OCI-LY7 (cell line): ENCODE data around the gene NHLH2. TPM values are rescaled to one million over a fixed set of nuclear protein-coding genes. Genes with fewer than 3 reads are reported as not detected.
A peak's percentile ranks its signal among the peaks of the same experiment; 100 is the strongest.

Experiments
- BruUV-seq: library from RNA; stranded (reverse); fragments of 400-500 nt; replicated peaks from 2 replicates; lab custom pipeline; 2021; lab: Mats Ljungman, UMichigan
- CTCF ChIA-PET: fragments of 300-600 bp; sonication (Branson Sonifier 250); formaldehyde crosslinking; loops from one replicate; lab custom pipeline; 2022; ENCODE audit warnings: antibody characterized with exemption; ENCODE audit not compliant: unreplicated experiment; lab: Charles Lee
- POLR2A ChIA-PET: fragments of 300-600 bp; sonication (Branson Sonifier 250); formaldehyde crosslinking; loops from one replicate; lab custom pipeline; 2022; ENCODE audit warnings: antibody characterized with exemption; lab: Charles Lee
- DNase-seq: peaks from one replicate; pipeline ENCODE4 v3.0.0-alpha.2; 2015; ENCODE audit warnings: low spot score
- H2AFZ ChIP-seq: fragments of 200-600 bp; sonication (generic), shearing (Covaris generic); 2 replicates; pipeline ENCODE4 v1.6.1; 2014; ENCODE audit warnings: mild to moderate bottlenecking, antibody characterized with exemption, low read length, moderate library complexity
- H3K27ac ChIP-seq: fragments of 200-600 bp; sonication (generic); 2 replicates; pipeline ENCODE4 v1.5.1; 2014; ENCODE audit warnings: mixed run types, low read depth, mild to moderate bottlenecking, moderate library complexity, low read length, inconsistent platforms; ENCODE audit not compliant: poor library complexity, severe bottlenecking
- H3K36me3 ChIP-seq: fragments of 200-600 bp; sonication (generic); 2 replicates; pipeline ENCODE4 v1.6.1; 2014; ENCODE audit warnings: mild to moderate bottlenecking, antibody characterized with exemption, low read length, moderate library complexity, mixed read lengths; ENCODE audit not compliant: insufficient read depth
- H3K4me1 ChIP-seq: fragments of 200-600 bp; sonication (generic); 2 replicates; pipeline ENCODE4 v1.5.1; 2014; ENCODE audit warnings: mild to moderate bottlenecking, low read length; ENCODE audit not compliant: insufficient read depth, poor library complexity, severe bottlenecking
- H3K4me2 ChIP-seq: fragments of 200-600 bp; sonication (generic); 2 replicates; pipeline ENCODE4 v1.6.1; 2014; ENCODE audit warnings: mild to moderate bottlenecking, low read length
- H3K4me3 ChIP-seq: fragments of 200-600 bp; sonication (generic); 2 replicates; pipeline ENCODE4 v1.5.1; 2014; ENCODE audit warnings: mild to moderate bottlenecking, low read depth, low read length; ENCODE audit not compliant: poor library complexity, severe bottlenecking
- H3K79me2 ChIP-seq: fragments of 200-600 bp; sonication (generic); 2 replicates; pipeline ENCODE4 v1.6.1; 2016; ENCODE audit warnings: low read depth, mild to moderate bottlenecking, low read length, moderate library complexity, mixed read lengths; ENCODE audit not compliant: insufficient read depth
- H3K9me2 ChIP-seq: fragments of 200-600 bp; sonication (generic); 2 replicates; pipeline ENCODE4 v1.6.1; 2016; ENCODE audit warnings: mild to moderate bottlenecking, low read length, mixed read lengths; ENCODE audit not compliant: insufficient read depth
- H3K9me3 ChIP-seq: fragments of 200-600 bp; sonication (generic); 2 replicates; pipeline ENCODE4 v1.6.1; 2014; ENCODE audit warnings: mild to moderate bottlenecking, mixed run types, low read length, mixed read lengths
- H4K20me1 ChIP-seq: fragments of 200-600 bp; sonication (generic); 2 replicates; pipeline ENCODE4 v1.6.1; 2014; ENCODE audit warnings: mild to moderate bottlenecking, antibody characterized with exemption, low read length, moderate library complexity, mixed read lengths; ENCODE audit not compliant: insufficient read depth
- CTCF ChIP-seq: fragments of 200-600 bp; sonication (generic); conservative IDR thresholded peaks from 2 replicates; pipeline ENCODE4 v1.5.1; 2014; ENCODE audit warnings: mild to moderate bottlenecking, antibody characterized with exemption, low read length, moderate library complexity, mixed read lengths
- EZH2phosphoT487 ChIP-seq: fragments of 200-600 bp; sonication (generic); IDR thresholded peaks from 2 replicates; pipeline ENCODE4 v1.6.1; 2018; ENCODE audit warnings: low read depth, borderline replicate concordance, mild to moderate bottlenecking, mixed run types, antibody characterized with exemption, low read length, moderate library complexity, mixed read lengths
- intact Hi-C: fragments of 100-400 bp; cut with micrococcal nuclease; formaldehyde crosslinking; loops from one replicate; pipeline ENCODE4 v1.10.0; 2022; ENCODE audit not compliant: unreplicated experiment
- total RNA-seq, 2 experiments: library from RNA; depleted of rRNA in 1 of 2; stranded (reverse); fragments of >200 nt in 1 of 2; shearing (Covaris generic) in 1 of 2; gene quantifications; 2 replicates each; pipeline ENCODE4 v1.2.3, GENCODE V29; 2014 to 2022

Gene NHLH2
- total RNA-seq, 2 experiments from 2014 or later = not detected

GRCh38 chr1:115809076-115809475 is 31.9 kb downstream of the NHLH2 start:
- BruUV-seq = no TSS peak
- POLR2A ChIA-PET = no interaction called here

GRCh38 chr1:115807723-115808122 is 33.2 kb downstream of the NHLH2 start:
- no peak overlapping the region for H3K4me2 ChIP-seq
- ChIA-PET CTCF (no interaction called here), POLR2A (no interaction called here)
- TF ChIP-seq CTCF (peak; percentile 87), EZH2phosphoT487 (no peak)
- no peaks in the 10 kb centered on the region for H3K79me2 ChIP-seq
- no peaks in the 10 kb centered on the region for H3K4me1 ChIP-seq
- no peaks in the 10 kb centered on the region for H4K20me1 ChIP-seq
- H2AFZ ChIP-seq = no peak overlapping the region
- no peak overlapping the region for H3K27ac ChIP-seq
- H3K36me3 ChIP-seq = no peaks in the 10 kb centered on the region
- BruUV-seq = no TSS peak
- no peaks in the 10 kb centered on the region for H3K9me3 ChIP-seq
- H3K4me3 ChIP-seq = no peak overlapping the region
- no peaks in the 10 kb centered on the region for H3K9me2 ChIP-seq
- DNase-seq = peak; percentile 69
- intact Hi-C loops = loop anchor here (1.0 kb wide), 1 partner anchor 174 kb away; no protein-coding TSS in a partner anchor

More at GRCh38 chr1:115809076-115809475, 31.9 kb downstream of the NHLH2 start:
- H3K9me2 ChIP-seq = no peaks in the 10 kb centered on the region
- TF ChIP-seq EZH2phosphoT487 = no peak
- no peak for TF ChIP-seq CTCF
- no peak overlapping the region for H2AFZ ChIP-seq
- no peaks in the 10 kb centered on the region for H3K9me3 ChIP-seq
- H4K20me1 ChIP-seq = no peaks in the 10 kb centered on the region
- intact Hi-C loops = no loop called here
- H3K4me3 ChIP-seq = no peak overlapping the region
- CTCF ChIA-PET = interaction anchor here (1.1 kb wide), 1 partner anchor 172 kb away, joined by 5 read pairs; no protein-coding TSS in a partner anchor
- H3K27ac ChIP-seq = no peak overlapping the region
- H3K36me3 ChIP-seq = no peaks in the 10 kb centered on the region
- DNase-seq = no peak
- H3K4me1 ChIP-seq = no peaks in the 10 kb centered on the region
- H3K79me2 ChIP-seq = no peaks in the 10 kb centered on the region
- no peak overlapping the region for H3K4me2 ChIP-seq

- BruUV-seq = no TSS peak
- intact Hi-C loops = no loop called here
- TF ChIP-seq EZH2phosphoT487 (no peak), CTCF (no peak)
- Histone ChIP-seq H3K4me2 (no peak overlapping the region), H3K9me3 (no peaks in the 10 kb centered on the region), H3K4me1 (no peaks in the 10 kb centered on the region), H3K9me2 (no peaks in the 10 kb centered on the region), H3K36me3 (no peaks in the 10 kb centered on the region), H3K27ac (no peak overlapping the region), H3K79me2 (no peaks in the 10 kb centered on the region), H4K20me1 (no peaks in the 10 kb centered on the region), H2AFZ (no peak overlapping the region), H3K4me3 (no peak overlapping the region)
- CTCF ChIA-PET = no interaction called here
- POLR2A ChIA-PET = no interaction called here
- DNase-seq = no peak
Measured at GRCh38 chr1:115805597-115805996, 35.3 kb downstream of the NHLH2 start.
